Astrocyte (in vitro differentiated cells and primary cell): Measurements from ENCODE around the gene SPTLC3.

Source experiments
- CTCF ChIP-seq: IDR thresholded peaks from 2 replicates; pipeline ENCODE4 v1.5.1; 2011; ENCODE audit warnings: low read depth, mild to moderate bottlenecking, inconsistent platforms, low read length, moderate library complexity; ENCODE audit not compliant: insufficient read depth
- EZH2 ChIP-seq: IDR thresholded peaks from 2 replicates; pipeline ENCODE4 v1.6.1; 2012; ENCODE audit warnings: mild to moderate bottlenecking, low read length, inconsistent platforms; ENCODE audit not compliant: insufficient read depth

DNA sequence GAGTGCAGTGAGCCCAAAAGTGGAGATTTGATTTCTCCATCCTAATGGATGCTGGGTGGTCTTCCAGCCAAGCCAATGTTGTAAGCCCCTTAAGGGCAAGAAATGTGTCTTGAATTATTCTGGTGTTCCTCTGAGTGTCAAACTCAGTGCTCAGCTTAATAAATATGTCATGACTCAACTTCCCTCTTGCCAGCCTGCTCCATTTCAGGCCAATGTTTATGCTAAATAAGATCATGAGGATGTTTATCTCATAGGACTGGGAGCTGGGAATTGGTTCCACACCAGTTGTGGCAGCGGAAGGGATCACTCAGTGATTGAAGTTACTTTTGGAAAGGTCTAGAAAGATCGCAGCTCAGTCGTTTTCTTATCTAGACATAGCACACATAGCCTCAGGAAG lies 121.9 kb downstream of the SPTLC3 start:
- TF ChIP-seq CTCF (no peak), EZH2 (no peak)
